ENCODE data around the gene HSPA1B.
"Not testable (repeated sequence)": the region's sequence is repeated elsewhere in the genome, so short reads cannot be mapped to it uniquely, and the experiment has no call there.

Gene HSPA1B

GRCh38 chr6:31839779-31840126, 12.2 kb downstream of the HSPA1B start:
- H3K27me3 Mint-ChIP-seq; DNase-seq; ATAC-seq (replicated peaks); H3K9me3 Mint-ChIP-seq; H3K4me3 Mint-ChIP-seq: not testable (repeated sequence)
- Mint-ChIP-seq H3K4me1 (ENCODE audit: low read depth in 2 of 2) (peaks cover 24 to 27% of the 10 kb centered on the region in 2 donors), H3K36me3 (ENCODE audit: insufficient read depth) (peaks cover 76% of the 10 kb centered on the region), H3K27ac (peak overlapping the region in 1 of 2 donors; percentile 35)

DNA sequence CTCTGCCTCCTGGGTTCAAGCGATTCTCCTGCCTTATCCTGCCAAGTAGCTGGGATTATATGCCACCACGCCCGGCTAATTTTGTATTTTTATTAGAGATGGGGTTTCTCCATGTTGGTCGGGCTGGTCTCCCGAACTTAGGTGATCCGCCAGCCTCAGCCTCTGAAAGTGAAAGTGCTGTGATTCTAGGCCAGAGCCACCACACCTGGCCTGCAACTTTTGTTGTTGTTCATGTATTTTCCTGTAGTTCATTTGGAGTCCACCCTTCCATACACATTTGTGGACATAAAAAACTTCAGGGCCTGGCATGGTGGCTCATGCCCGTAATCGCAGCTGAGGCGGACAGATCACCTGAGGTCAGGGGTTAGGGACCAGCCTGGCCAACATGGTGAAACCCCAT, 14.5 kb downstream of the HSPA1B start:
- H3K27me3 Mint-ChIP-seq = no peaks in the 10 kb centered on the region
- H3K27ac Mint-ChIP-seq = peak overlapping the region; percentile 51 to 81
- no peak overlapping the region for H3K4me3 Mint-ChIP-seq
- ATAC-seq (replicated peaks) = no peak
- H3K4me1 Mint-ChIP-seq (ENCODE audit: low read depth in 2 of 2) = peaks cover 6 to 7% of the 10 kb centered on the region in 2 donors
- no peaks in the 10 kb centered on the region for H3K9me3 Mint-ChIP-seq
- peaks cover 60% of the 10 kb centered on the region for H3K36me3 Mint-ChIP-seq (ENCODE audit: insufficient read depth)
- no peak for DNase-seq

DNA sequence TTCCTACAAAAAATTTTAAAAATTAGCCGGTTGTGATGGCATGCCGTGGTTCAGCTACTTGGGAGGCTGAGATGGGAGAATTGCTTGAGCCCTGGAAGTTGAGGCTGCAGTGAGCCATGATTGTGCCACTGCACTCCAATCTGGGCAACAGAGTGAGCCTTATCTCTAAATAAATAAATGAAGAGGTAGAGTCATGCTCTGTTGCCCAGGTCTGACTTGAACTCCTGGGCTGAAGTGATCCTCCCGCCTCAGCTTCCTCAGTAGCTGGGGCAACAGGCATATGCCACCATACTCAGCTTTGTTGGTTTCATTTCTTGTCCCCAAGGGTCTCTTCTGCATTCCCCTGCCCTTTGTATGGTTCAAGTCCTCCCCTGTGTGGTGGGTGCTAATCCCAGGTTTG, 17.0 kb downstream of the HSPA1B start:
- no peak for DNase-seq
- H3K4me3 Mint-ChIP-seq = no peak overlapping the region
- no peak for ATAC-seq (replicated peaks)
- H3K9me3 Mint-ChIP-seq = no peaks in the 10 kb centered on the region
- H3K27ac Mint-ChIP-seq = no peak overlapping the region
- peaks cover 35% of the 10 kb centered on the region for H3K36me3 Mint-ChIP-seq (ENCODE audit: insufficient read depth)
- H3K4me1 Mint-ChIP-seq (ENCODE audit: low read depth in 2 of 2) = no peaks in the 10 kb centered on the region
- H3K27me3 Mint-ChIP-seq = no peaks in the 10 kb centered on the region

DNA sequence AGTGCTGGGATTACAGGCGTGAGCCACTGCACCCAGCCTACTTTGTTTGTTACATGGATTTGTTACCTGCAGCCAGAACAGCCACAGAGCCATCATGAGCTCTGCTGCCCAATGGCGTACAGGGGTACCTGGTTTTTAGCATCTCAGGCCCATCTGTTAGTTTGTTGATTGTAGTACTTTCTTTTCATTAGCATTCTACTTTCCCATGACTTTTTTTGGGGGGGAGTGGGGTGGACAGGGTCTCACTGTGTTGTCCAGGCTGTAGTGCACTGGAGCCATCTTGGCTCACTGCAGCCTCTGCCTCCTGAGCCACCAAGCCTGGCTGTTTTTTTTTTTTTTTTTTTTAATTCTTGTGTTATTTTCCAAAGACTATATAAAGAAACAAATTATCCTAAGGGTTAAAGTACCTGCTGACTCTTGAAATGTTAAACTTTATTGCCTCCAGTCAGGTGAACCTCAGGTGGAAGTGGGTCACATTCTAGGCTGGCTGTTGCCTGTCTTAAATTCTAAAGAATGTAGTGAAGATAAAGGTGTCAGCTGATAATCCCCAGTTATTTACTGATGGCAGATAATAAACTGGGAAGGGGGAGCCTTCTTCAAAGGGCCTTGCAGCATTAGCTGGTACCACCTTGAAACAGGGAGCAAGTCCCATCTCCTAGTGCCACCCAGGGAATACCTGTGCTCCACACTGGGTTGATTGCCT, 19.9 kb downstream of the HSPA1B start:
- Mint-ChIP-seq H3K27ac (peak overlapping the region in 1 of 2 donors; percentile 55), H3K9me3 (no peaks in the 10 kb centered on the region), H3K27me3 (no peaks in the 10 kb centered on the region), H3K4me1 (ENCODE audit: low read depth in 2 of 2) (no peaks in the 10 kb centered on the region), H3K4me3 (no peak overlapping the region), H3K36me3 (ENCODE audit: insufficient read depth) (peaks cover 10% of the 10 kb centered on the region)
- DNase-seq = no peak
- ATAC-seq (replicated peaks) = no peak

DNA sequence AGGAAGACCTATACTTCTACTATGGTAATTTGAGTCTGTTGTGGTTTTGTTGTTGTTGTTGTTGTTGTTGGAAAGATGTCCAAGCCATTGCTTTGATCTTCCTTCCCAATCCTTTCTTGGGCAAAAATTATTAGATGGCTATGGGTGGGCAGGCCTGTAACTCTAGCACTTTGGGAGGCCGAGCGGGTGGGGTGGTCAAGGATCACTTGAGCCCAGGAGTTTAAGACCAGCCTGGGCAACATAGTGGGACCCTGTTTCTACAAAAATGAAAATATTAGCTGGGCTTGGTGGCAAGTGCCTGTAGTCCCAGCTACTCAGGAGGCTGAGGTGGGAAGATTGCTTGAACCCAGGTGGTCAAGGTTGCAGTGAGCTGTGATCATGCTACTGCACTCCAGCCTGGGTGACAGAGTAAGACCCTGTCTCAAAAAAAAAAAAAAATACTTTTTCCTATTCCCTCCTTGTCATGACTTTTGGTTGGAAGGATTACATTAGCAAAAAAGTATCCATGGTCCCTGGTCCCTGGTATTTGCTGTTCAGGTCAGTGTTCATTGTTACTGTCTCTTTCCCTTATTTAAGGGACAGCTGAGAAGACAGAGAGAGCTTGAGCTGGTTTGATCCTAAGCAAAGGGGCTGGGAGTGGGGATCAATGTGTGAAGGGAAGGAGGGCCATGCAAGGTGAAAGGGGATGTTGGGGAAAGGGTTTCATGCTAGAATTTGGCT, 23.4 kb downstream of the HSPA1B start:
- ATAC-seq (replicated peaks) = no peak
- H3K27ac Mint-ChIP-seq = no peak overlapping the region
- no peaks in the 10 kb centered on the region for H3K27me3 Mint-ChIP-seq
- H3K4me1 Mint-ChIP-seq (ENCODE audit: low read depth in 2 of 2) = no peaks in the 10 kb centered on the region
- peaks cover 2% of the 10 kb centered on the region for H3K36me3 Mint-ChIP-seq (ENCODE audit: insufficient read depth)
- H3K4me3 Mint-ChIP-seq = no peak overlapping the region
- DNase-seq = no peak
- H3K9me3 Mint-ChIP-seq = no peaks in the 10 kb centered on the region

GRCh38 chr6:31851485-31851832, 23.9 kb downstream of the HSPA1B start:
- Mint-ChIP-seq H3K27me3 (no peaks in the 10 kb centered on the region), H3K36me3 (ENCODE audit: insufficient read depth) (peaks cover 2% of the 10 kb centered on the region), H3K4me1 (ENCODE audit: low read depth in 2 of 2) (no peaks in the 10 kb centered on the region), H3K9me3 (no peaks in the 10 kb centered on the region), H3K4me3 (no peak overlapping the region), H3K27ac (no peak overlapping the region)
- no peak for ATAC-seq (replicated peaks)
- no peak for DNase-seq

DNA sequence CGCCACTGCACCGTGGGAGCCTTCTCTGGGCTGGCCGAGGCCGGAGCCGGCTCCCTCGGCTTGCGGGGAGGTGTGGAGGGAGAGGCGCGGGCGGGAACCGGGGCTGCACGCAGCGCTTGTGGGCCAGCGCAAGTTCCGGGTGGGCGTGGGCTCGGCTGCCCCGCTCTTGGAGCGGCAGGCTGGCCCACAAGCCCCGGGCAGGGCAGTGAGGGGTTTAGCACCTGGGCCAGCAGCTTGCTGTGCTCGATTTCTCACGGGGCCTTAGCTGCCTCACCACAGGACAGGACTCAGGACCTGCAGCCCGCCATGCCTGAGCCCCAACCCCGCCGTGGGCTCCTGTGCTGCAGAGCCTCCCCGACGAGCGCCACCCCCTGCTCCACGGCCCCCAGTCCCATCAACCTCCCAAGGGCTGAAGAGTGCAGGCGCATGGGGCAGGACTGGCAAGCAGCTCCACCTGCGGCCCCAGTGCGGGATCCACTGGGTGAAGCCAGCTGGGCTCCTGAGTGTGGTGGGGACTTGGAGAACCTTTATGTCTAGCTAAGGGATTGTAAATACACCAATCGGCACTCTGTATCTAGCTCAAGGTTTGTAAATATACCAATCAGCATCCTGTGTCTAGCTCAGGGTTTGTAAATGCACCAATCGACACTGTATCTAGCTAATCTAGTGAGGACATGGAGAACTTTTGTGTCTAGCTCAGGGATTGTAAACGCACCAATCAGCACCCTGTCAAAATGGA, 24.6 kb downstream of the HSPA1B start:
- H3K4me1 Mint-ChIP-seq (ENCODE audit: low read depth in 2 of 2); H3K36me3 Mint-ChIP-seq (ENCODE audit: insufficient read depth); ATAC-seq (replicated peaks); H3K9me3 Mint-ChIP-seq; H3K4me3 Mint-ChIP-seq; H3K27ac Mint-ChIP-seq; DNase-seq; H3K27me3 Mint-ChIP-seq: not testable (repeated sequence)

- ATAC-seq (replicated peaks); H3K27ac Mint-ChIP-seq; DNase-seq; H3K27me3 Mint-ChIP-seq; H3K9me3 Mint-ChIP-seq; H3K4me3 Mint-ChIP-seq: not testable (repeated sequence)
- peaks cover 14 to 16% of the 10 kb centered on the region in 2 donors for H3K4me1 Mint-ChIP-seq (ENCODE audit: low read depth in 2 of 2)
- peaks cover 48% of the 10 kb centered on the region for H3K36me3 Mint-ChIP-seq (ENCODE audit: insufficient read depth)
These were observed 30.2 kb downstream of the HSPA1B start for GRCh38 chr6:31857774-31858173.

- H3K9me3 Mint-ChIP-seq = no peaks in the 10 kb centered on the region
- H3K36me3 Mint-ChIP-seq (ENCODE audit: insufficient read depth) = peaks cover 57% of the 10 kb centered on the region
- H3K4me1 Mint-ChIP-seq (ENCODE audit: low read depth in 2 of 2) = peaks cover 18 to 21% of the 10 kb centered on the region in 2 donors
- ATAC-seq (replicated peaks) (no peak), DNase-seq (no peak)
- no peaks in the 10 kb centered on the region for H3K27me3 Mint-ChIP-seq
- no peak overlapping the region for H3K27ac Mint-ChIP-seq
- no peak overlapping the region for H3K4me3 Mint-ChIP-seq
These were observed 31.2 kb downstream of the HSPA1B start for GRCh38 chr6:31858707-31859106.

- peaks cover 63% of the 10 kb centered on the region for H3K36me3 Mint-ChIP-seq (ENCODE audit: insufficient read depth)
- H3K27ac Mint-ChIP-seq = peak overlapping the region; percentile 18 to 61
- no peak overlapping the region for H3K4me3 Mint-ChIP-seq
- H3K9me3 Mint-ChIP-seq = no peaks in the 10 kb centered on the region
- no peaks in the 10 kb centered on the region for H3K27me3 Mint-ChIP-seq
- DNase-seq (no peak), ATAC-seq (replicated peaks) (no peak)
- peaks cover 26 to 27% of the 10 kb centered on the region in 2 donors for H3K4me1 Mint-ChIP-seq (ENCODE audit: low read depth in 2 of 2)
These were observed 32.4 kb downstream of the HSPA1B start for GRCh38 chr6:31859923-31860322.

DNA sequence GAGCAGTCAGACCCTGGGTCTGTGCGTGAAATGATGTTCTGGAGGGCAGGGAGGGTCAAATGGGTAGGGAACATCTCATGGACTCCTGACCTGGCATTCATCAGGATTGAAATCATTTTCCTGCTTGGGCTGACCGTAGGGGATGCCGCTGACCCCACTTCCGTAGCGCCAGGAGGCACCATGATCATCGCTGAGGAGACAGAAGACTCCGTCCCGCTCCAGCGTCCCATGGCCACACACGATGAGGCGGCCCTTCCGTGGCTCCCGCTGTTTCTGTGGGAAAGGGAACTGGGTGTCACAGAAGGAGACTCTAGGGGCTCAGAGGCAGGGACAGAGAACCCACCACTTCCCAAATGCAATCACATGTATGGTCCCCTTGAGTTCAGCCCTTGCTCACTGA, 32.8 kb downstream of the HSPA1B start:
- DNase-seq = no peak
- Mint-ChIP-seq H3K4me3 (no peak overlapping the region), H3K9me3 (no peaks in the 10 kb centered on the region), H3K36me3 (ENCODE audit: insufficient read depth) (peaks cover 63% of the 10 kb centered on the region), H3K4me1 (ENCODE audit: low read depth in 2 of 2) (peaks cover 26 to 27% of the 10 kb centered on the region in 2 donors), H3K27me3 (no peaks in the 10 kb centered on the region), H3K27ac (peak overlapping the region; percentile 18 to 61)
- ATAC-seq (replicated peaks) = no peak

DNA sequence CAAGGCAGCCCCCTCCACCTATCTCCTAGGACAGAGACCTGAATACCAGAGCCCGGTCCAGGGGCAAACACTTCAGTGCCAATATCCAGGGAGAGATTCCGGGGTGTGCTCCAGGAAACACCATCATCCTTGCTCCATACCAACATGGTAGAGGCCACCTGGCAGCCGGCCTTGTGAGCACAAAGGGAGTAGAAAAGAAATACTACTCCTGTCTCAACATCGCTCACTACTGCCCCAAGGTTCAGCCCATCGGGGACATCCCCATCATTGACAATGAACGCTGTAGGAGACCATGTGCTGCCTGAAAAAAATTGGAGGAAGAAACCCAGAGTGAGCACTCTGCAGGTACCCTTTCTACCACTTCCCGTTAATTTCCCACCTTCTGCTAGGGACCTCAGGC, 33.6 kb downstream of the HSPA1B start:
- Mint-ChIP-seq H3K27me3 (no peaks in the 10 kb centered on the region), H3K4me3 (peak overlapping the region; percentile 88 to 96), H3K4me1 (ENCODE audit: low read depth in 2 of 2) (peaks cover 26 to 27% of the 10 kb centered on the region in 2 donors), H3K27ac (peak overlapping the region; percentile 95 to 97), H3K36me3 (ENCODE audit: insufficient read depth) (peaks cover 60% of the 10 kb centered on the region), H3K9me3 (no peaks in the 10 kb centered on the region)
- DNase-seq = no peak
- no peak for ATAC-seq (replicated peaks)

GRCh38 chr6:31861919-31862343, 34.4 kb downstream of the HSPA1B start:
- H3K4me1 Mint-ChIP-seq (ENCODE audit: low read depth in 2 of 2) = peaks cover 26 to 27% of the 10 kb centered on the region in 2 donors
- H3K27ac Mint-ChIP-seq = peak overlapping the region; percentile 95 to 97
- H3K36me3 Mint-ChIP-seq (ENCODE audit: insufficient read depth) = peaks cover 56% of the 10 kb centered on the region
- ATAC-seq (replicated peaks) (no peak), DNase-seq (no peak)
- H3K4me3 Mint-ChIP-seq = peak overlapping the region; percentile 88 to 96
- no peaks in the 10 kb centered on the region for H3K9me3 Mint-ChIP-seq
- H3K27me3 Mint-ChIP-seq = no peaks in the 10 kb centered on the region

Data from effector memory CD8-positive, alpha-beta T cell (primary cell).